ENCODE measurements around the gene KCNMA1.

The KCNMA1 gene

DNA sequence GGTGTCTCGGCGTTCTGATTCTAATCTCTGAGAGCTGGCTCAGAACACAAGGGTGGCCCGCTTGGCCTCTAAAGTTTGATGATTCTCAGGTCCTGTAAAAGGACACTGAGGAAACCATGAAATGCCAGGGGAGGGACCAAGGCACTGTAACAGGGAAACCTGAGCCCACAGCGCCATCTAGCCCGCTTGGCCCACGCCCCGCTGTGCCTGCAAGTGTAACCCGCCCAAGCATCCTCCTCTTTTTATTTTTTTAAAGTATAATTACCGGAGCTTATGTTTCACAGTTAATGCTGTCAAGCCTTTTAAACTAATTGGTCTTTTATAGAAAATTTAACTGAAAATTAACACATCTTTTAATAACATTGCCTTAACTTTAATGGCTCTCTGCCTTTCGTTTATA, 734.7 kb downstream of the KCNMA1 start:
- no peaks in the 10 kb centered on the region for H3K36me3 ChIP-seq (ENCODE audit: control insufficient read depth, insufficient read depth, low read length)
- no peak overlapping the region for H3K4ac ChIP-seq (ENCODE audit: low read depth, low read length)
- H3K4me3 ChIP-seq (ENCODE audit: low read length) = no peak overlapping the region
- H3K27ac ChIP-seq (ENCODE audit: low read depth, low read length) = no peak overlapping the region
- no peak overlapping the region for H3K23ac ChIP-seq (ENCODE audit: low read length)
- H4K5ac ChIP-seq (ENCODE audit: low read length) = no peak overlapping the region
- no peak overlapping the region for H3K56ac ChIP-seq (ENCODE audit: low read length)
- H4K8ac ChIP-seq (ENCODE audit: low read depth, low read length) = no peak overlapping the region
- H2BK120ac ChIP-seq (ENCODE audit: low read depth, low read length) = no peak overlapping the region
- H3K79me1 ChIP-seq (ENCODE audit: low read length) = no peaks in the 10 kb centered on the region
- WGBS (ENCODE audit: extremely low coverage, insufficient coverage, low lambda C conversion rate) = no CpG with 5 or more reads among the region's 10 CpGs
- no peak overlapping the region for H2BK15ac ChIP-seq (replicated peaks; ENCODE audit: low read depth)
- H2BK5ac ChIP-seq (ENCODE audit: low read length) = no peak overlapping the region
- no peaks in the 10 kb centered on the region for H3K79me2 ChIP-seq (ENCODE audit: control insufficient read depth, insufficient read depth, low read length)
- no peaks in the 10 kb centered on the region for H3K27me3 ChIP-seq (ENCODE audit: insufficient read depth, low read length, poor library complexity)
- no peak overlapping the region for H3K4me2 ChIP-seq (ENCODE audit: low read length)
- H3K4me1 ChIP-seq (ENCODE audit: control insufficient read depth, low read depth, low read length) = no peaks in the 10 kb centered on the region
- H3K18ac ChIP-seq (ENCODE audit: low read length) = no peak overlapping the region
- peak; percentile 60 for DNase-seq
- H3K9ac ChIP-seq (ENCODE audit: low read length) = no peak overlapping the region
- H2AK5ac ChIP-seq (ENCODE audit: low read length) = no peak overlapping the region

- Histone ChIP-seq H3K4me3 (ENCODE audit: low read length) (no peak overlapping the region), H3K27me3 (ENCODE audit: insufficient read depth, low read length, poor library complexity) (no peaks in the 10 kb centered on the region), H3K18ac (ENCODE audit: low read length) (no peak overlapping the region), H2AK5ac (ENCODE audit: low read length) (no peak overlapping the region), H3K79me2 (ENCODE audit: control insufficient read depth, insufficient read depth, low read length) (no peaks in the 10 kb centered on the region), H3K79me1 (ENCODE audit: low read length) (no peaks in the 10 kb centered on the region), H3K4me2 (ENCODE audit: low read length) (no peak overlapping the region), H3K23ac (ENCODE audit: low read length) (no peak overlapping the region), H3K9ac (ENCODE audit: low read length) (no peak overlapping the region), H2BK5ac (ENCODE audit: low read length) (no peak overlapping the region), H3K27ac (ENCODE audit: low read depth, low read length) (no peak overlapping the region), H3K56ac (ENCODE audit: low read length) (no peak overlapping the region), H3K4me1 (ENCODE audit: control insufficient read depth, low read depth, low read length) (no peaks in the 10 kb centered on the region), H3K36me3 (ENCODE audit: control insufficient read depth, insufficient read depth, low read length) (no peaks in the 10 kb centered on the region), H4K8ac (ENCODE audit: low read depth, low read length) (peak overlapping the region; percentile 65), H2BK15ac (replicated peaks; ENCODE audit: low read depth) (no peak overlapping the region), H2BK120ac (ENCODE audit: low read depth, low read length) (no peak overlapping the region), H3K4ac (ENCODE audit: low read depth, low read length) (no peak overlapping the region), H4K5ac (ENCODE audit: low read length) (no peak overlapping the region)
- DNase-seq = no peak
- no CpG with 5 or more reads among the region's 3 CpGs for WGBS (ENCODE audit: extremely low coverage, insufficient coverage, low lambda C conversion rate)
These were observed 735.9 kb downstream of the KCNMA1 start for GRCh38 chr10:76901701-76902100.

GRCh38 chr10:76899490-76899889, 738.1 kb downstream of the KCNMA1 start:
- Histone ChIP-seq H3K79me2 (ENCODE audit: control insufficient read depth, insufficient read depth, low read length) (no peaks in the 10 kb centered on the region), H3K79me1 (ENCODE audit: low read length) (no peaks in the 10 kb centered on the region), H2AK5ac (ENCODE audit: low read length) (no peak overlapping the region), H3K4me3 (ENCODE audit: low read length) (no peak overlapping the region), H3K4ac (ENCODE audit: low read depth, low read length) (no peak overlapping the region), H3K4me2 (ENCODE audit: low read length) (no peak overlapping the region), H3K56ac (ENCODE audit: low read length) (no peak overlapping the region), H3K18ac (ENCODE audit: low read length) (no peak overlapping the region), H3K23ac (ENCODE audit: low read length) (no peak overlapping the region), H2BK15ac (replicated peaks; ENCODE audit: low read depth) (no peak overlapping the region), H3K27ac (ENCODE audit: low read depth, low read length) (no peak overlapping the region), H4K8ac (ENCODE audit: low read depth, low read length) (no peak overlapping the region), H3K27me3 (ENCODE audit: insufficient read depth, low read length, poor library complexity) (no peaks in the 10 kb centered on the region), H3K9ac (ENCODE audit: low read length) (no peak overlapping the region), H4K5ac (ENCODE audit: low read length) (no peak overlapping the region), H3K4me1 (ENCODE audit: control insufficient read depth, low read depth, low read length) (no peaks in the 10 kb centered on the region), H2BK5ac (ENCODE audit: low read length) (no peak overlapping the region), H3K36me3 (ENCODE audit: control insufficient read depth, insufficient read depth, low read length) (no peaks in the 10 kb centered on the region), H2BK120ac (ENCODE audit: low read depth, low read length) (no peak overlapping the region)
- DNase-seq = no peak

- Histone ChIP-seq H3K4ac (ENCODE audit: low read depth, low read length) (no peak overlapping the region), H3K4me3 (ENCODE audit: low read length) (no peak overlapping the region), H3K9ac (ENCODE audit: low read length) (no peak overlapping the region), H2BK15ac (replicated peaks; ENCODE audit: low read depth) (no peak overlapping the region), H2BK5ac (ENCODE audit: low read length) (no peak overlapping the region), H3K56ac (ENCODE audit: low read length) (no peak overlapping the region), H2AK5ac (ENCODE audit: low read length) (no peak overlapping the region), H3K27me3 (ENCODE audit: insufficient read depth, low read length, poor library complexity) (no peaks in the 10 kb centered on the region), H3K79me2 (ENCODE audit: control insufficient read depth, insufficient read depth, low read length) (no peaks in the 10 kb centered on the region), H3K79me1 (ENCODE audit: low read length) (no peaks in the 10 kb centered on the region), H3K36me3 (ENCODE audit: control insufficient read depth, insufficient read depth, low read length) (no peaks in the 10 kb centered on the region), H3K27ac (ENCODE audit: low read depth, low read length) (no peak overlapping the region), H4K8ac (ENCODE audit: low read depth, low read length) (no peak overlapping the region), H3K23ac (ENCODE audit: low read length) (no peak overlapping the region), H2BK120ac (ENCODE audit: low read depth, low read length) (no peak overlapping the region), H3K4me2 (ENCODE audit: low read length) (no peak overlapping the region), H3K4me1 (ENCODE audit: control insufficient read depth, low read depth, low read length) (no peaks in the 10 kb centered on the region), H4K5ac (ENCODE audit: low read length) (no peak overlapping the region), H3K18ac (ENCODE audit: low read length) (no peak overlapping the region)
- WGBS (ENCODE audit: extremely low coverage, insufficient coverage, low lambda C conversion rate) = no CpG with 5 or more reads among the region's 5 CpGs
- peak; percentile 22 for DNase-seq
These were observed 744.7 kb downstream of the KCNMA1 start for GRCh38 chr10:76892766-76893479.

- H3K27ac ChIP-seq (ENCODE audit: low read depth, low read length) = no peak overlapping the region
- H4K8ac ChIP-seq (ENCODE audit: low read depth, low read length) = no peak overlapping the region
- H3K79me1 ChIP-seq (ENCODE audit: low read length) = no peaks in the 10 kb centered on the region
- no peak overlapping the region for H2AK5ac ChIP-seq (ENCODE audit: low read length)
- no peaks in the 10 kb centered on the region for H3K36me3 ChIP-seq (ENCODE audit: control insufficient read depth, insufficient read depth, low read length)
- H3K4me3 ChIP-seq (ENCODE audit: low read length) = no peak overlapping the region
- no peak overlapping the region for H3K4ac ChIP-seq (ENCODE audit: low read depth, low read length)
- H2BK15ac ChIP-seq (replicated peaks; ENCODE audit: low read depth) = no peak overlapping the region
- H3K9ac ChIP-seq (ENCODE audit: low read length) = no peak overlapping the region
- no peaks in the 10 kb centered on the region for H3K79me2 ChIP-seq (ENCODE audit: control insufficient read depth, insufficient read depth, low read length)
- DNase-seq = no peak
- H3K18ac ChIP-seq (ENCODE audit: low read length) = no peak overlapping the region
- H2BK120ac ChIP-seq (ENCODE audit: low read depth, low read length) = no peak overlapping the region
- no peak overlapping the region for H3K56ac ChIP-seq (ENCODE audit: low read length)
- no peak overlapping the region for H2BK5ac ChIP-seq (ENCODE audit: low read length)
- WGBS (ENCODE audit: extremely low coverage, insufficient coverage, low lambda C conversion rate) = no CpG with 5 or more reads among the region's 19 CpGs
- H3K23ac ChIP-seq (ENCODE audit: low read length) = no peak overlapping the region
- no peak overlapping the region for H3K4me2 ChIP-seq (ENCODE audit: low read length)
- H3K4me1 ChIP-seq (ENCODE audit: control insufficient read depth, low read depth, low read length) = no peaks in the 10 kb centered on the region
- H3K27me3 ChIP-seq (ENCODE audit: insufficient read depth, low read length, poor library complexity) = no peaks in the 10 kb centered on the region
- H4K5ac ChIP-seq (ENCODE audit: low read length) = no peak overlapping the region
These were observed 750.2 kb downstream of the KCNMA1 start for GRCh38 chr10:76887223-76888010.

Measured in mesendoderm (in vitro differentiated cells).